HuH-7.5 (cell line): ENCODE results near the gene TAAR5.
"Not testable (repeated sequence)": the region's sequence is repeated elsewhere in the genome, so short reads cannot be mapped to it uniquely, and the experiment has no call there.

ENCODE experiments used
- DNase-seq: peaks from one replicate; pipeline ENCODE4 v3.0.0; 2011; ENCODE audit warnings: low spot score

TAAR5 gene

GRCh38 chr6:132589454-132589853, at the start of gene TAAR5:
TSS of gene TAAR5 (minus strand) at chr6:132589741. CDS start at chr6:132589686, 55 bp downstream.
- no peak for DNase-seq

- DNase-seq, result not testable (repeated sequence)
Observed at GRCh38 chr6:132637135-132637534, 47.6 kb upstream of the TAAR5 start.

- DNase-seq, result not testable (repeated sequence)
Observed at GRCh38 chr6:132635906-132636305, 46.4 kb upstream of the TAAR5 start.

- not testable (repeated sequence) for DNase-seq
Observed at GRCh38 chr6:132635288-132635687, 45.7 kb upstream of the TAAR5 start.

- no peak for DNase-seq
Observed at GRCh38 chr6:132634796-132635195, 45.3 kb upstream of the TAAR5 start.

GRCh38 chr6:132633362-132633761, 43.8 kb upstream of the TAAR5 start:
- DNase-seq, result no peak

GRCh38 chr6:132624175-132624574, 34.6 kb upstream of the TAAR5 start, which contains the start of gene TAAR2:
TSS of gene TAAR2 (minus strand) at chr6:132624275. CDS start at chr6:132624275, 0 bp downstream.
- no peak for DNase-seq

GRCh38 chr6:132623106-132623845, 33.7 kb upstream of the TAAR5 start:
- no peak for DNase-seq

- DNase-seq, result no peak
Observed at GRCh38 chr6:132616677-132617076, 27.1 kb upstream of the TAAR5 start.

- DNase-seq, result no peak
Observed at GRCh38 chr6:132614554-132614953, 25.0 kb upstream of the TAAR5 start.

- DNase-seq, result peak; percentile 15
Observed at GRCh38 chr6:132612449-132613108, 23.0 kb upstream of the TAAR5 start.

GRCh38 chr6:132611616-132612015, 22.1 kb upstream of the TAAR5 start:
- DNase-seq, result no peak

- no peak for DNase-seq
Observed at GRCh38 chr6:132607544-132608233, 18.1 kb upstream of the TAAR5 start.

- no peak for DNase-seq
Observed at GRCh38 chr6:132604635-132605152, 15.2 kb upstream of the TAAR5 start.

- DNase-seq, result not testable (repeated sequence)
Observed at GRCh38 chr6:132600900-132601299, 11.4 kb upstream of the TAAR5 start.

GRCh38 chr6:132598473-132598872, 8.9 kb upstream of the TAAR5 start:
- DNase-seq, result peak; percentile 31

- DNase-seq, result no peak
Observed at GRCh38 chr6:132596201-132596600, 6.7 kb upstream of the TAAR5 start.

GRCh38 chr6:132592855-132593254, 3.3 kb upstream of the TAAR5 start:
- DNase-seq, result no peak

- DNase-seq, result no peak
Observed at GRCh38 chr6:132590362-132590761, 821 bp upstream of the TAAR5 start.

GRCh38 chr6:132587424-132587823, 2.1 kb downstream of the TAAR5 start:
- no peak for DNase-seq

GRCh38 chr6:132584698-132585097, 4.8 kb downstream of the TAAR5 start:
- no peak for DNase-seq

- DNase-seq, result no peak
Observed at GRCh38 chr6:132571774-132572173, 17.8 kb downstream of the TAAR5 start.
